IMR-90 (cell line): ENCODE data around the gene ASB13. TPM values are rescaled to one million over a fixed set of nuclear protein-coding genes. Genes with fewer than 3 reads are reported as not detected.

Source experiments
- ATAC-seq: fragments of 200-7000 bp; cut with Tn5 transposase; 2 replicates; pipeline ENCODE4 v1.9.1; 2020; ENCODE audit warnings: low read depth, mild to moderate bottlenecking, moderate library complexity
- BruUV-seq: library from RNA; stranded (reverse); fragments of 400-500 nt; replicated peaks from 2 replicates; lab custom pipeline; 2021; lab: Mats Ljungman, UMichigan
- CTCF ChIA-PET: fragments of 300-600 bp; formaldehyde crosslinking; extraction: SDS; loops from one replicate; lab custom pipeline; 2021; ENCODE audit warnings: antibody characterized with exemption; lab: Yijun Ruan, JAX
- POLR2A ChIA-PET: fragments of 300-600 bp; sonication (Branson Sonifier 250); formaldehyde crosslinking; loops from one replicate; lab custom pipeline; 2022; ENCODE audit warnings: antibody characterized with exemption; ENCODE audit not compliant: unreplicated experiment; lab: Charles Lee
- DNase-seq: peaks from one replicate; pipeline ENCODE4 v3.0.0; 2013
- H2AFZ ChIP-seq: replicated peaks from 2 replicates; pipeline ENCODE3; 2013; ENCODE audit warnings: low read length, mild to moderate bottlenecking; ENCODE audit not compliant: poor library complexity
- H2AK5ac ChIP-seq: 2 replicates; pipeline ENCODE4 v1.6.1; 2013; ENCODE audit warnings: low read depth, low read length, inconsistent platforms
- H2AK9ac ChIP-seq: replicated peaks from 2 replicates; pipeline ENCODE3; 2013; ENCODE audit warnings: mild to moderate bottlenecking, low read depth, low read length, moderate library complexity; ENCODE audit not compliant: poor library complexity
- H2BK120ac ChIP-seq: 2 replicates; pipeline ENCODE4 v1.6.1; 2013; ENCODE audit warnings: low read depth, low read length, inconsistent platforms
- H2BK15ac ChIP-seq: 3 replicates; pipeline ENCODE4 v1.6.1; 2013; ENCODE audit warnings: low read depth, low read length, inconsistent platforms
- H2BK20ac ChIP-seq: 2 replicates; pipeline ENCODE4 v1.6.1; 2013; ENCODE audit warnings: low read depth, mild to moderate bottlenecking, inconsistent platforms, low read length, moderate library complexity
- H2BK5ac ChIP-seq: 2 replicates; pipeline ENCODE4 v1.6.1; 2013; ENCODE audit warnings: mild to moderate bottlenecking, low read depth, low read length, inconsistent platforms; ENCODE audit not compliant: poor library complexity, severe bottlenecking
- H3K14ac ChIP-seq: replicated peaks from 2 replicates; pipeline ENCODE4 v1.6.1; 2013; ENCODE audit warnings: low read depth, low read length, inconsistent platforms
- H3K18ac ChIP-seq: 2 replicates; pipeline ENCODE4 v1.6.1; 2013; ENCODE audit warnings: low read depth, low read length, control low read depth
- H3K23ac ChIP-seq: 2 replicates; pipeline ENCODE4 v1.6.1; 2013; ENCODE audit warnings: low read depth, low read length, inconsistent platforms
- H3K27ac ChIP-seq: 2 replicates; pipeline ENCODE4 v1.5.1; 2013; ENCODE audit warnings: mild to moderate bottlenecking, control low read depth, low read length; ENCODE audit not compliant: insufficient read depth
- H3K27me3 ChIP-seq: 2 replicates; pipeline ENCODE4 v1.6.1; 2013; ENCODE audit warnings: low read length; ENCODE audit not compliant: control insufficient read depth, insufficient read depth
- H3K36me3 ChIP-seq: 2 replicates; pipeline ENCODE4 v1.6.1; 2013; ENCODE audit warnings: low read length, mixed read lengths; ENCODE audit not compliant: control insufficient read depth, insufficient read depth
- H3K4ac ChIP-seq: 2 replicates; pipeline ENCODE4 v1.6.1; 2013; ENCODE audit warnings: low read depth, low read length, inconsistent platforms
- H3K4me1 ChIP-seq: 2 replicates; pipeline ENCODE4 v1.6.1; 2013; ENCODE audit warnings: low read length, mixed read lengths; ENCODE audit not compliant: control insufficient read depth, insufficient read depth
- H3K4me2 ChIP-seq: 2 replicates; pipeline ENCODE4 v1.6.1; 2013; ENCODE audit warnings: low read depth, mild to moderate bottlenecking, control low read depth, low read length, moderate library complexity
- H3K4me3 ChIP-seq: 2 replicates; pipeline ENCODE4 v1.5.1; 2013; ENCODE audit warnings: low read depth, mild to moderate bottlenecking, control low read depth, low read length, moderate library complexity; ENCODE audit not compliant: insufficient read depth
- H3K56ac ChIP-seq: 2 replicates; pipeline ENCODE4 v1.6.1; 2013; ENCODE audit warnings: low read length, inconsistent platforms; ENCODE audit not compliant: insufficient read depth; ENCODE audit errors: extremely low read depth
- H3K79me1 ChIP-seq, 2 experiments: 2 replicates each; pipeline ENCODE4 v1.6.1; 2013; ENCODE audit warnings: low read length in 2 of 2, inconsistent platforms in 1 of 2, low read depth in 1 of 2
- H3K9ac ChIP-seq: 2 replicates; pipeline ENCODE4 v1.6.1; 2013; ENCODE audit warnings: low read depth, low read length, control low read depth
- H3K9me1 ChIP-seq: 2 replicates; pipeline ENCODE4 v1.6.1; 2013; ENCODE audit warnings: low read length, inconsistent platforms; ENCODE audit not compliant: insufficient read depth
- H3K9me3 ChIP-seq: 2 replicates; pipeline ENCODE4 v1.6.1; 2013; ENCODE audit warnings: low read length; ENCODE audit not compliant: control insufficient read depth, insufficient read depth
- H4K20me1 ChIP-seq: 2 replicates; pipeline ENCODE4 v1.6.1; 2013; ENCODE audit warnings: low read length, inconsistent platforms; ENCODE audit not compliant: insufficient read depth
- H4K5ac ChIP-seq: 2 replicates; pipeline ENCODE4 v1.6.1; 2013; ENCODE audit warnings: mild to moderate bottlenecking, low read depth, low read length, control low read depth
- H4K8ac ChIP-seq, 2 experiments: 2 replicates each; pipeline ENCODE4 v1.6.1; 2013; ENCODE audit warnings: low read depth in 2 of 2, low read length in 2 of 2, control low read depth in 1 of 2, inconsistent platforms in 1 of 2
- H4K91ac ChIP-seq: 2 replicates; pipeline ENCODE4 v1.6.1; 2013; ENCODE audit warnings: low read depth, low read length, inconsistent platforms; ENCODE audit not compliant: insufficient read depth
- FOS ChIP-seq: fragments of 150-350 bp; IDR thresholded peaks from 2 replicates; pipeline ENCODE4 v1.6.1; 2016; ENCODE audit warnings: low read depth, low read length
- MAFK ChIP-seq: IDR thresholded peaks from 2 replicates; pipeline ENCODE4 v1.6.1; 2012; ENCODE audit warnings: low read depth, low read length, improper control_type of control experiment
- RCOR1 ChIP-seq: IDR thresholded peaks from 2 replicates; pipeline ENCODE4 v1.6.1; 2012; ENCODE audit warnings: mild to moderate bottlenecking, low read length, improper control_type of control experiment; ENCODE audit not compliant: insufficient replicate concordance
- RFX5 ChIP-seq: IDR thresholded peaks from 2 replicates; pipeline ENCODE4 v1.8.0; 2012; ENCODE audit warnings: low read depth, mild to moderate bottlenecking, low read length, moderate library complexity
- WGBS, 2 experiments: methylation state at CpG; one replicate each; pipeline versions ENCODE4 v1.1.5 to v1.1.7; 2013; ENCODE audit warnings: missing lambda C conversion rate in 2 of 2; ENCODE audit not compliant: insufficient read length in 1 of 2; ENCODE audit errors: extremely low coverage in 2 of 2; 5-methylcytosine and 5-hydroxymethylcytosine counted together
- dilution Hi-C: fragments of 300-500 bp; cut with HindIII; formaldehyde crosslinking; loops from one replicate; pipeline ENCODE4 v1.14.3; 2018; ENCODE audit warnings: low sequenced_read_pairs; ENCODE audit not compliant: unreplicated experiment
- in situ Hi-C: fragments of 300-500 bp; cut with MboI; formaldehyde crosslinking; loops from 3 replicates; pipeline ENCODE4 v1.14.3; 2019; ENCODE audit warnings: low sequenced_read_pairs, inconsistent platforms, mixed read lengths
- intact Hi-C: fragments of 100-400 bp; cut with micrococcal nuclease; formaldehyde crosslinking; loops from 2 replicates; pipeline ENCODE4 v1.10.0; 2022
- polyA plus RNA-seq, 3 experiments: library from polyadenylated mRNA; depleted of rRNA; stranded (reverse); fragments of >200 nt; gene quantifications; 2 replicates each; pipeline ENCODE4 v1.2.3, GENCODE V29; 2012; ENCODE audit warnings: low replicate concordance in 1 of 3
- total RNA-seq: library from RNA; depleted of rRNA; stranded (reverse); fragments of >200 nt; gene quantifications from 2 replicates; pipeline ENCODE4 v1.2.3, GENCODE V29; 2012

The ASB13 gene
- total and polyA plus RNA-seq, 2 of the 4 experiments (the other 2 are of a cell fraction) = 4.6 to 6.3 TPM

DNA sequence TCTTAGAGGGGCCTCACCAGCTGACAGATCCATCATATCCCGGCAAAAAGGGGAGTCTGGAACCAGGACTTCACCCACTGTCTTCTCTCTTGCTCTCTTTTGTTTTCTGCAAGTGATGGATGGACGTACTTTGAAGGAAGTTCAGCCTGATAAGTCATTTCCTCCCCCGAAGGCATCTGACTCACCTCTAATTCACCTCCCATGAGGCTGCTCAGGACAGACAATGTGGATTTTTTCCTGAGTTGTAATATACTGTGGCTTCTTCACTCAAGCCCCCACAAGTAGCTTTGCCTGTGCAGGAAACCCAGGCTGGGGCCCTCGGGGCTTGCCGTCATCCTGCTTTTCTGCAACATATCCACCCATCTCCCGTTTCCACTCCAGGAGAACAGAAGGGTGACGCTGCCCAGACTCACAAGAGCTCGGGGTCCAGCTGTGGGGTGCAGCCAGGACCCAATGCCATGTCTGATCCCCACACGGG is 70.4 kb downstream of the ASB13 start:
- in situ Hi-C loops = no loop called here
- Histone ChIP-seq H3K36me3 (no peaks in the 10 kb centered on the region), H3K56ac (no peak overlapping the region), H3K79me1 (peaks cover 0 to 12% of the 10 kb centered on the region in 2 experiments; a peak in 1 of 4 replicates), H2BK120ac (peak overlapping the region; percentile 91), H4K91ac (peak overlapping the region; percentile 93), H3K27me3 (no peaks in the 10 kb centered on the region), H3K14ac (peak overlapping the region; percentile 77), H4K20me1 (no peaks in the 10 kb centered on the region), H3K4me1 (peaks cover 18% of the 10 kb centered on the region), H2AK5ac (peak overlapping the region; percentile 98), H3K27ac (peak overlapping the region; percentile 30; the same call in 1 of the 2 replicates), H3K9ac (no peak overlapping the region), H3K23ac (peak overlapping the region; percentile 62; the same call in 1 of the 2 replicates), H3K4me3 (no peak overlapping the region), H2BK5ac (peak overlapping the region; percentile 73), H2BK15ac (peak overlapping the region; percentile 93; the same call in 2 of the 3 replicates), H3K4me2 (peak overlapping the region; percentile 6; the same call in 1 of the 2 replicates), H2AK9ac (peak overlapping the region; percentile 32), H4K5ac (peak overlapping the region; percentile 56; the same call in 1 of the 2 replicates), H3K4ac (peak overlapping the region; percentile 90), H3K18ac (peak overlapping the region; percentile 16), H3K9me1 (peaks cover 25% of the 10 kb centered on the region), H3K9me3 (no peaks in the 10 kb centered on the region), H4K8ac (peak overlapping the region; percentile 78 to 80), H2AFZ (peak overlapping the region; percentile 73), H2BK20ac (peak overlapping the region; percentile 83)
- dilution Hi-C loops = no loop called here
- ChIA-PET CTCF (interaction anchor here (1.6 kb wide), 1 partner anchor 26 kb away, joined by 4 read pairs; no protein-coding TSS in a partner anchor), POLR2A (no interaction called here)
- no TSS peak for BruUV-seq
- WGBS, 2 experiments = 37% methylated on average over 2 of the region's 9 CpGs; no CpG with 5 or more reads in 1 of the 2 experiments
- ATAC-seq (peak; percentile 81), DNase-seq (peak; percentile 93)
- no peak for TF ChIP-seq RCOR1
- TF ChIP-seq FOS = peak; percentile 57
- no peak for TF ChIP-seq RFX5
- TF ChIP-seq MAFK = no peak
- intact Hi-C loops = no loop called here
